Neural cell (in vitro differentiated cells): ENCODE results near the gene QRICH1. TPM values are rescaled to one million over a fixed set of nuclear protein-coding genes. Genes with fewer than 3 reads are reported as not detected.

Experiments
- H2AFZ ChIP-seq: fragments of 200-600, 300-800 bp; sonication (generic), shearing (Covaris generic); 2 replicates; pipeline ENCODE4 v1.6.0; 2014; ENCODE audit warnings: low read depth, mild to moderate bottlenecking, antibody characterized with exemption, low read length, moderate library complexity
- H3F3A ChIP-seq: fragments of 200-600 bp; shearing (Covaris generic); 2 replicates; pipeline ENCODE4 v1.6.1; 2016; ENCODE audit warnings: mild to moderate bottlenecking, moderate library complexity, mixed read lengths, antibody characterized with exemption, low read length; ENCODE audit not compliant: insufficient read depth, poor library complexity, severe bottlenecking
- H3K27ac ChIP-seq: fragments of 200-600, 300-800 bp; sonication (generic), shearing (Covaris generic); 2 replicates; pipeline ENCODE4 v1.5.1; 2014; ENCODE audit warnings: mild to moderate bottlenecking, low read length, moderate library complexity
- H3K27me3 ChIP-seq: fragments of 300-800, 200-600 bp; sonication (generic), shearing (Covaris generic); 2 replicates; pipeline ENCODE4 v1.6.0; 2014; ENCODE audit warnings: mild to moderate bottlenecking, low read depth, low read length, moderate library complexity; ENCODE audit not compliant: insufficient read depth
- H3K36me3 ChIP-seq: fragments of 300-800, 200-600 bp; sonication (generic), shearing (Covaris generic); 2 replicates; pipeline ENCODE4 v1.5.1; 2014; ENCODE audit warnings: mild to moderate bottlenecking, antibody characterized with exemption, low read length, moderate library complexity; ENCODE audit not compliant: insufficient read depth
- H3K4me2 ChIP-seq: fragments of 300-800, 200-600 bp; sonication (generic), shearing (Covaris generic); 2 replicates; pipeline ENCODE4 v1.6.0; 2014; ENCODE audit warnings: mild to moderate bottlenecking, low read length
- H3K4me3 ChIP-seq: fragments of 300-800, 200-600 bp; sonication (generic), shearing (Covaris generic); 2 replicates; pipeline ENCODE4 v1.5.1; 2014; ENCODE audit warnings: mild to moderate bottlenecking, low read length, moderate library complexity
- H3K79me2 ChIP-seq: fragments of 200-600 bp; shearing (Covaris generic); replicated peaks from 2 replicates; pipeline ENCODE4 v1.6.0; 2014; ENCODE audit warnings: mild to moderate bottlenecking, low read length, moderate library complexity; ENCODE audit not compliant: insufficient read depth
- H3K9ac ChIP-seq: fragments of 300-800, 200-600 bp; sonication (generic), shearing (Covaris generic); 2 replicates; pipeline ENCODE4 v1.6.1; 2016; ENCODE audit warnings: mild to moderate bottlenecking, low read length, mixed read lengths
- H3K9me2 ChIP-seq: fragments of 200-600 bp; shearing (Covaris generic); 2 replicates; pipeline ENCODE4 v1.6.1; 2016; ENCODE audit warnings: mild to moderate bottlenecking, low read length, mixed read lengths; ENCODE audit not compliant: insufficient read depth
- H3K9me3 ChIP-seq: fragments of 200-600, 300-800 bp; sonication (generic), shearing (Covaris generic); 2 replicates; pipeline ENCODE4 v1.6.1; 2016; ENCODE audit warnings: mild to moderate bottlenecking, mixed run types, low read length, moderate library complexity, mixed read lengths
- H4K20me1 ChIP-seq: fragments of 200-600 bp; shearing (Covaris generic); 2 replicates; pipeline ENCODE4 v1.6.1; 2016; ENCODE audit warnings: mild to moderate bottlenecking, mixed run types; ENCODE audit not compliant: insufficient read depth
- EP300 ChIP-seq: fragments of 450-650 bp; conservative IDR thresholded peaks from 2 replicates; pipeline ENCODE4 v1.6.1; 2014; ENCODE audit warnings: antibody characterized with exemption, mild to moderate bottlenecking, moderate library complexity; ENCODE audit not compliant: poor library complexity, severe bottlenecking
- EZH2 ChIP-seq: fragments of 200-600, 300-800 bp; shearing (Covaris generic), sonication (generic); IDR thresholded peaks from 2 replicates; pipeline ENCODE4 v1.6.1; 2014; ENCODE audit warnings: antibody characterized with exemption, low read length, borderline replicate concordance, mild to moderate bottlenecking; ENCODE audit not compliant: insufficient read depth, poor library complexity, severe bottlenecking
- MXI1 ChIP-seq: fragments of 450-650 bp; conservative IDR thresholded peaks from 2 replicates; pipeline ENCODE4 v1.6.1; 2014; ENCODE audit warnings: antibody characterized with exemption, mild to moderate bottlenecking; ENCODE audit not compliant: poor library complexity, severe bottlenecking
- POLR2AphosphoS5 ChIP-seq: IDR thresholded peaks from 2 replicates; pipeline ENCODE4 v1.6.1; 2012
- RAD21 ChIP-seq: fragments of 450-650 bp; conservative IDR thresholded peaks from 2 replicates; pipeline ENCODE4 v1.6.1; 2014; ENCODE audit warnings: antibody characterized with exemption, mild to moderate bottlenecking, moderate library complexity
- SMC3 ChIP-seq: fragments of 450-650 bp; conservative IDR thresholded peaks from 2 replicates; pipeline ENCODE4 v1.6.1; 2014; ENCODE audit warnings: antibody characterized with exemption, mild to moderate bottlenecking, moderate library complexity; ENCODE audit not compliant: poor library complexity
- TAF1 ChIP-seq: IDR thresholded peaks from 2 replicates; pipeline ENCODE4 v1.6.1; 2012; ENCODE audit warnings: low read depth
- polyA plus RNA-seq: library from polyadenylated mRNA; depleted of rRNA; stranded (reverse); fragments of >200 nt; gene quantifications from 2 replicates; pipeline ENCODE4 v1.2.3, GENCODE V29; 2014
- TF ChIP-seq, protein P1 (sequence below): IDR thresholded peaks from 2 replicates; pipeline ENCODE4 v1.6.1; 2012; ENCODE audit warnings: borderline replicate concordance
- TF ChIP-seq, protein P2 (sequence below): fragments of 450-650 bp; IDR thresholded peaks from 2 replicates; pipeline ENCODE4 v1.5.1; 2014; ENCODE audit warnings: antibody characterized with exemption, mild to moderate bottlenecking, moderate library complexity; ENCODE audit not compliant: poor library complexity, severe bottlenecking

Gene QRICH1
- polyA plus RNA-seq, 1 donor from 2014 or later = 87.5 TPM

DNA sequence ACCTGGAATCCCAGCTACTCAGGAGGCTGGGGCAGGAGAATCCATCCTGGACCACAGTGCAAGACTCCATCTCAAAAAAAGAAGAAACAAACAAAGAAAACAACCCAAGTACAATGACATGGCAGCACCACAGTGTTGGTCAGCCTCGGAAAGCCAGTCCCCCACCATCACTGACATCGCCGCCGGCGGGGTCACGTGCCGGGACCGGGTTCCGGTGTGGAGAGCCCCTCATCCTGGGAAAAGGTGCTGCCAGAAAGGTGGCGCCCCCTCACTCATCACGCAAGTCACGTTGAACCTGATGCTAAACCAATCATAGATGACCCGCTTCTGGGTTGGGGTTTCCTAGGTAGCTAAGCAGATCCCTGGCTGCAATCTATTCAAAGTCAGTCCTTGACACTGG is 17.8 kb downstream of the QRICH1 start:
- no peaks in the 10 kb centered on the region for H3K27me3 ChIP-seq
- no peak overlapping the region for H2AFZ ChIP-seq
- no peak overlapping the region for H3K4me3 ChIP-seq
- TF ChIP-seq RAD21 (no peak), EP300 (no peak), MXI1 (no peak), POLR2AphosphoS5 (no peak), SMC3 (no peak), TAF1 (no peak), EZH2 (no peak)
- TF ChIP-seq, protein P1, sequence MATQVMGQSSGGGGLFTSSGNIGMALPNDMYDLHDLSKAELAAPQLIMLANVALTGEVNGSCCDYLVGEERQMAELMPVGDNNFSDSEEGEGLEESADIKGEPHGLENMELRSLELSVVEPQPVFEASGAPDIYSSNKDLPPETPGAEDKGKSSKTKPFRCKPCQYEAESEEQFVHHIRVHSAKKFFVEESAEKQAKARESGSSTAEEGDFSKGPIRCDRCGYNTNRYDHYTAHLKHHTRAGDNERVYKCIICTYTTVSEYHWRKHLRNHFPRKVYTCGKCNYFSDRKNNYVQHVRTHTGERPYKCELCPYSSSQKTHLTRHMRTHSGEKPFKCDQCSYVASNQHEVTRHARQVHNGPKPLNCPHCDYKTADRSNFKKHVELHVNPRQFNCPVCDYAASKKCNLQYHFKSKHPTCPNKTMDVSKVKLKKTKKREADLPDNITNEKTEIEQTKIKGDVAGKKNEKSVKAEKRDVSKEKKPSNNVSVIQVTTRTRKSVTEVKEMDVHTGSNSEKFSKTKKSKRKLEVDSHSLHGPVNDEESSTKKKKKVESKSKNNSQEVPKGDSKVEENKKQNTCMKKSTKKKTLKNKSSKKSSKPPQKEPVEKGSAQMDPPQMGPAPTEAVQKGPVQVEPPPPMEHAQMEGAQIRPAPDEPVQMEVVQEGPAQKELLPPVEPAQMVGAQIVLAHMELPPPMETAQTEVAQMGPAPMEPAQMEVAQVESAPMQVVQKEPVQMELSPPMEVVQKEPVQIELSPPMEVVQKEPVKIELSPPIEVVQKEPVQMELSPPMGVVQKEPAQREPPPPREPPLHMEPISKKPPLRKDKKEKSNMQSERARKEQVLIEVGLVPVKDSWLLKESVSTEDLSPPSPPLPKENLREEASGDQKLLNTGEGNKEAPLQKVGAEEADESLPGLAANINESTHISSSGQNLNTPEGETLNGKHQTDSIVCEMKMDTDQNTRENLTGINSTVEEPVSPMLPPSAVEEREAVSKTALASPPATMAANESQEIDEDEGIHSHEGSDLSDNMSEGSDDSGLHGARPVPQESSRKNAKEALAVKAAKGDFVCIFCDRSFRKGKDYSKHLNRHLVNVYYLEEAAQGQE = no peak
- TF ChIP-seq, protein P2, sequence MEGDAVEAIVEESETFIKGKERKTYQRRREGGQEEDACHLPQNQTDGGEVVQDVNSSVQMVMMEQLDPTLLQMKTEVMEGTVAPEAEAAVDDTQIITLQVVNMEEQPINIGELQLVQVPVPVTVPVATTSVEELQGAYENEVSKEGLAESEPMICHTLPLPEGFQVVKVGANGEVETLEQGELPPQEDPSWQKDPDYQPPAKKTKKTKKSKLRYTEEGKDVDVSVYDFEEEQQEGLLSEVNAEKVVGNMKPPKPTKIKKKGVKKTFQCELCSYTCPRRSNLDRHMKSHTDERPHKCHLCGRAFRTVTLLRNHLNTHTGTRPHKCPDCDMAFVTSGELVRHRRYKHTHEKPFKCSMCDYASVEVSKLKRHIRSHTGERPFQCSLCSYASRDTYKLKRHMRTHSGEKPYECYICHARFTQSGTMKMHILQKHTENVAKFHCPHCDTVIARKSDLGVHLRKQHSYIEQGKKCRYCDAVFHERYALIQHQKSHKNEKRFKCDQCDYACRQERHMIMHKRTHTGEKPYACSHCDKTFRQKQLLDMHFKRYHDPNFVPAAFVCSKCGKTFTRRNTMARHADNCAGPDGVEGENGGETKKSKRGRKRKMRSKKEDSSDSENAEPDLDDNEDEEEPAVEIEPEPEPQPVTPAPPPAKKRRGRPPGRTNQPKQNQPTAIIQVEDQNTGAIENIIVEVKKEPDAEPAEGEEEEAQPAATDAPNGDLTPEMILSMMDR = no peak
- H4K20me1 ChIP-seq = no peaks in the 10 kb centered on the region
- peaks cover 23% of the 10 kb centered on the region for H3K79me2 ChIP-seq
- H3K4me2 ChIP-seq = no peak overlapping the region
- H3F3A ChIP-seq = no peaks in the 10 kb centered on the region
- no peak overlapping the region for H3K9ac ChIP-seq
- H3K9me3 ChIP-seq = no peaks in the 10 kb centered on the region
- no peak overlapping the region for H3K27ac ChIP-seq
- no peaks in the 10 kb centered on the region for H3K9me2 ChIP-seq
- H3K36me3 ChIP-seq = peaks cover 3% of the 10 kb centered on the region

DNA sequence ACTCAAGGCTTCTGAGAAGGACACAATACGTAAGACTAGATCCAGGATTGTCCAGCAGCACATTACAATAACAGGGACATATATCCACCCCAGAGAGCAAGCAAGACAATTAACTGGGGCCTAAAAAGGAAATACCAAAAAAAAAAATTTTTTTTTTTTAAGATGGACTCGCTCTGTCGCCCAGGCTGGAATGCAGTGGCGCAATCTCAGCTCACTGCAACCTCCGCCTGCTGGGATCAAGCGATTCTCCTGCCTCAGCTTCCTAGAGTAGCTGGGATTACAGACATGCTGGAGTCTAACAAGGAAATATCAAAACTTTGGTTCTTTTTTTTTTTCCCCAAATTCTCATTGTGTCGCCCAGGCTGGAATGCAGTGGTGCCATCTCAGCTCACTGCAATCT is 35.9 kb downstream of the QRICH1 start:
- H3K79me2 ChIP-seq = no peaks in the 10 kb centered on the region
- no peak overlapping the region for H2AFZ ChIP-seq
- no peak overlapping the region for H3K4me3 ChIP-seq
- H3K9ac ChIP-seq = no peak overlapping the region
- no peaks in the 10 kb centered on the region for H4K20me1 ChIP-seq
- H3K36me3 ChIP-seq = no peaks in the 10 kb centered on the region
- TF ChIP-seq POLR2AphosphoS5 = no peak
- no peak for TF ChIP-seq TAF1
- TF ChIP-seq MXI1 = no peak
- no peak for TF ChIP-seq EZH2
- no peak for TF ChIP-seq EP300
- H3K9me3 ChIP-seq = no peaks in the 10 kb centered on the region
- H3K4me2 ChIP-seq = no peak overlapping the region
- H3K9me2 ChIP-seq = no peaks in the 10 kb centered on the region
- no peaks in the 10 kb centered on the region for H3K27me3 ChIP-seq
- no peak overlapping the region for H3K27ac ChIP-seq
- H3F3A ChIP-seq = no peaks in the 10 kb centered on the region
